ENCODE measurements around the gene EPHB1. TPM values are rescaled to one million over a fixed set of nuclear protein-coding genes. Genes with fewer than 3 reads are reported as not detected.

EPHB1 gene
- total RNA-seq, 1 donor from 2014 or later: 3.0 TPM

DNA sequence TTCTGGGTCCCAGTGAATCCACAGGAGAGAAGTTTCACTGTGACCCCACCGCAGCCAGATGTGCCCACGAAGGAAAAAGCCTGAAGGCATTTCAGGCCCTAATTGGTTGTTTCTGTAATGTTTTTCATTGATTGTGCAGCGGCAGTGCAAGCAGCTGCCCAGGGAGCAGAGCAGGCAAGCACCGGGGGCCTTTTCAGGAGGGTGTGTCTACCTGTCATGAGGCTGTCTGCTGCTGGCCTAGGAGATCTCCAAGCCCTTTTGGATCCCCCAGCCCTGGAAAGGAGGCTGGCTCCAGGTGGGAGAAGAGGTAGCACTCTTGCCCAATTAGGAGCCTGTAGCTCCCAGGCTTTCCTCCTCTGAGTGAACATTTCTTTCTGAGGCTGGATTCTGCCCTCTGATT lies 108.8 kb downstream of the EPHB1 start:
- Histone ChIP-seq H3K4me3 (no peak overlapping the region), H3K27ac (no peak overlapping the region), H3K4me1 (no peaks in the 10 kb centered on the region), H3K27me3 (ENCODE audit: low read depth) (no peaks in the 10 kb centered on the region), H3K36me3 (no peaks in the 10 kb centered on the region), H3K9me3 (no peaks in the 10 kb centered on the region)
- DNase-seq (no peak), ATAC-seq (no peak)
- TF ChIP-seq, protein P1, sequence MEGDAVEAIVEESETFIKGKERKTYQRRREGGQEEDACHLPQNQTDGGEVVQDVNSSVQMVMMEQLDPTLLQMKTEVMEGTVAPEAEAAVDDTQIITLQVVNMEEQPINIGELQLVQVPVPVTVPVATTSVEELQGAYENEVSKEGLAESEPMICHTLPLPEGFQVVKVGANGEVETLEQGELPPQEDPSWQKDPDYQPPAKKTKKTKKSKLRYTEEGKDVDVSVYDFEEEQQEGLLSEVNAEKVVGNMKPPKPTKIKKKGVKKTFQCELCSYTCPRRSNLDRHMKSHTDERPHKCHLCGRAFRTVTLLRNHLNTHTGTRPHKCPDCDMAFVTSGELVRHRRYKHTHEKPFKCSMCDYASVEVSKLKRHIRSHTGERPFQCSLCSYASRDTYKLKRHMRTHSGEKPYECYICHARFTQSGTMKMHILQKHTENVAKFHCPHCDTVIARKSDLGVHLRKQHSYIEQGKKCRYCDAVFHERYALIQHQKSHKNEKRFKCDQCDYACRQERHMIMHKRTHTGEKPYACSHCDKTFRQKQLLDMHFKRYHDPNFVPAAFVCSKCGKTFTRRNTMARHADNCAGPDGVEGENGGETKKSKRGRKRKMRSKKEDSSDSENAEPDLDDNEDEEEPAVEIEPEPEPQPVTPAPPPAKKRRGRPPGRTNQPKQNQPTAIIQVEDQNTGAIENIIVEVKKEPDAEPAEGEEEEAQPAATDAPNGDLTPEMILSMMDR (IDR thresholded peaks at IDR 0.05): no peak
- intact Hi-C loops (cut with DNase I): no loop called here

DNA sequence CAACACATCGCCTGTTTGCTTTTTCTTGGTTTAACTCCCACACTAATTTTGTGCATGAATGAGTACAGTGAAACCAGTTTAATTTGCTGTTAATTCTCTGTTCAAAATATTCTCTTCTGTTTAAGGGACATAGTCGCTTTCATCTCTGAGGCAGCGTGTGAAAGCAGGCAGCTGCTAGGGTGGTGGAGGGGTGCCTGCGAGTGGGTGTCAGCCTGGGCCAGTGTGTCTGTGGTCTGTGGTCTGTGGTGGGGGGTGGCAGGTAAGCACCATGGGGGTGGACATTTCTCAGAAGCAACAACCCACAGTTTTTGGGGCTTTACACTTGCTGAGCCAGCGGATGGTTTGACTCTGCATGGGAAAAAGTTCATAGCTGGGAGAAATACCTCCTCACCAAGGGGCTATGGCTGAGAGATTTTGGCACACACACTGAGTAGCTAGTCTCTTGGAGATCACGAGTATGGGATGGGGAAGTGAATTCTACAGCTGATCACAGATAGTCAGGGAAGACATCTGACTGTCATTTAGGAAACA lies 109.2 kb downstream of the EPHB1 start:
- intact Hi-C loops (cut with DNase I): no loop called here
- Histone ChIP-seq H3K27ac (no peak overlapping the region), H3K9me3 (no peaks in the 10 kb centered on the region), H3K27me3 (ENCODE audit: low read depth) (no peaks in the 10 kb centered on the region), H3K36me3 (no peaks in the 10 kb centered on the region), H3K4me1 (no peaks in the 10 kb centered on the region), H3K4me3 (no peak overlapping the region)
- DNase-seq (no peak), ATAC-seq (no peak)
- TF ChIP-seq, protein P1 (IDR thresholded peaks at IDR 0.05): no peak

DNA sequence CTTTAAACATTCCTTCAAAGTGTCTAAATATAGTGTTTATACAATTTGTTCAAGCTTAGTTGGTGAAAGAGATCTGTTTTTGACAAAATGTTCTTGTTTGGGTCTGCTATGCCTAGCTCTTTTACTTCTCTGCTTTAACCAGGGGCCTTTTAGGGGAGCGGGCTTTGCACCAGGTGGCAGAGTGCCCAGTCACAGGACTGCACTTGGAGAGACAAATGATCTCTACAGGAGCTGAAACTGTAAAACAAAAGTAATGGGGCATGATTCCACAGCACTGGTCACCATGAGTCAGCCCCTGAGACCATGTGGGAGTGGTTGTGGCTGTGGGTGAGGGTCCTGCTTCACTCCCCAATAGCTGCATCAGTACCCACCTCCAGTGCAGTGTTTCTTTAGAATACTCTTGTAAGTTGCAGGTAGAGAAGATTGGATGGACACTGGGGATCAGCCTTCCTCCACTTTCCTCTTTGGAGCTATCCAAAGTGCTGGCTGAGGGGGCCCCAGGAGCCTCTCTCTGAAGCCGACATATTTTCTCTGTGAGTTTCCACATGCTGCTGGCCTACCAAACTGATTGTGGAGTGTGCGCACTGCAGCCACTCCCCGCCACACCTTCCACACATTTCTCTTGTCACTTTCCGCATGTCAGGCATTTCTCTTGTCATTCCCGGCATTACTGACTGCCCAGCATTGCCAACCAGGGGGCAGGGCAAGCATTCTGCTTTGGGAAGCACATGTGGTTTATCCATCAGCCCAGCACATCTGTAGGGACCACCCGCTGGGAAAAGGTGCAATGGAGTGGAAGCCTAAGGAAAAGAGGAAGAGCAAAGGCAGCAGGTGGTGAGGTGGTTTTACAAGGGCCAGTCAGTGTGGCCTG lies 110.0 kb downstream of the EPHB1 start:
- Histone ChIP-seq H3K4me1 (no peaks in the 10 kb centered on the region), H3K27ac (no peak overlapping the region), H3K4me3 (no peak overlapping the region), H3K27me3 (ENCODE audit: low read depth) (no peaks in the 10 kb centered on the region), H3K9me3 (no peaks in the 10 kb centered on the region), H3K36me3 (no peaks in the 10 kb centered on the region)
- DNase-seq: no peak
- TF ChIP-seq, protein P1 (IDR thresholded peaks at IDR 0.05): no peak
- intact Hi-C loops (cut with DNase I): no loop called here
- ATAC-seq: no peak

DNA sequence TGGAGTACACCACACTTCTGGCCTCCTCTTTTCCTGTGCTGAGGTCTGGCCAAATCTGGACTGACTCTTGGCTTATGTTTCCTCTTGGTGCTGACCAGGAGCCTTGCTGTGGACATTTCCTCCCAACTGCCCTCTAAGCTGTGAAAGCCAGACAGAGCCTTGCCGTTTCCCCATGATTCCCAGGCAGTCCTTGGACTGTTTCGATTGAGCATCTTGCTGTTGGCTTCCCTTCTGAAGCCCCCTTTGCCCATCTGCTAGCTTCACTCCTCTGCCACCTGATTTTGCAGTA lies 110.5 kb downstream of the EPHB1 start:
- TF ChIP-seq, protein P1 (IDR thresholded peaks at IDR 0.05): no peak
- no peak for DNase-seq

DNA sequence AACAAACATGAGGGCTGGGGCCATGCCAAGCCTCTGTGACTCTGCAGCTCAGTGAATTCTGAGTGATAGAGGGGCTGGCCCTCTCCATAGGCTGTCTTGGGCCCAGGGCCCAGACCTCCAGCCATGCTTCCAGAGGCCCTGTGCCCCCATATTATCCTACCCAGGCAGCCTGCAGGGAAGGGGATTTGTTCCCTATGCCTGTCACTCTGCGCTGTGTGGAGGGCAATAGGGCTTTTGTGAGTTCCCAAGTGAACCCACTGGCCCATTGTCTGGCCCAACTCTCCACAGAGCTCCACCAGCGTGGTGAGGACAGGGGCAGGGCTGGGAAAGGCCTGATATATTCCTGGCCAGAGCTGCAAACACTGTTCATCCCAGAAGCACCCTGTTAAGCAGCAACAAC lies 113.2 kb downstream of the EPHB1 start:
- Histone ChIP-seq H3K9me3 (no peaks in the 10 kb centered on the region), H3K27ac (no peak overlapping the region), H3K36me3 (no peaks in the 10 kb centered on the region), H3K27me3 (ENCODE audit: low read depth) (no peaks in the 10 kb centered on the region), H3K4me1 (no peaks in the 10 kb centered on the region), H3K4me3 (no peak overlapping the region)
- DNase-seq (no peak), ATAC-seq (no peak)
- intact Hi-C loops (cut with DNase I): no loop called here
- TF ChIP-seq, protein P1 (IDR thresholded peaks at IDR 0.05): no peak

More for the DNA sequence above, 110.5 kb downstream of the EPHB1 start:
- intact Hi-C loops (cut with DNase I): no loop called here
- no peaks in the 10 kb centered on the region for H3K36me3 ChIP-seq
- H3K27me3 ChIP-seq (ENCODE audit: low read depth): no peaks in the 10 kb centered on the region
- no peaks in the 10 kb centered on the region for H3K9me3 ChIP-seq
- no peak for ATAC-seq
- H3K4me1 ChIP-seq: no peaks in the 10 kb centered on the region
- H3K27ac ChIP-seq: no peak overlapping the region
- H3K4me3 ChIP-seq: no peak overlapping the region

Measured in lower lobe of right lung (tissue), 2 donors.